Osteoblast (primary cell): ENCODE data around the gene PHF3. TPM values are rescaled to one million over a fixed set of nuclear protein-coding genes. Genes with fewer than 3 reads are reported as not detected.
"Not testable (repeated sequence)": the region's sequence is repeated elsewhere in the genome, so short reads cannot be mapped to it uniquely, and the experiment has no call there.

Experiments
- DNase-seq: peaks from one replicate; pipeline ENCODE4 v3.0.0; 2011; ENCODE audit warnings: low spot score, mixed read lengths; ENCODE audit not compliant: insufficient read length; ENCODE audit errors: missing footprints
- H2AFZ ChIP-seq: 2 replicates; pipeline ENCODE4 v1.6.0; 2011; ENCODE audit warnings: mild to moderate bottlenecking, low read length
- H3K27ac ChIP-seq: 2 replicates; pipeline ENCODE4 v1.5.1; 2011; ENCODE audit warnings: mild to moderate bottlenecking, low read depth, low read length, moderate library complexity
- H3K27me3 ChIP-seq: 2 replicates; pipeline ENCODE4 v1.6.0; 2012; ENCODE audit warnings: mild to moderate bottlenecking, control low read depth, inconsistent platforms, low read length, moderate library complexity; ENCODE audit not compliant: insufficient read depth
- H3K36me3 ChIP-seq: 2 replicates; pipeline ENCODE4 v1.5.1; 2011; ENCODE audit warnings: mild to moderate bottlenecking, low read length, control low read depth, moderate library complexity; ENCODE audit not compliant: insufficient read depth
- H3K4me1 ChIP-seq: 2 replicates; pipeline ENCODE4 v1.5.1; 2011; ENCODE audit warnings: mild to moderate bottlenecking, low read length, control low read depth, moderate library complexity; ENCODE audit not compliant: insufficient read depth
- H3K4me2 ChIP-seq: 2 replicates; pipeline ENCODE4 v1.6.0; 2011; ENCODE audit warnings: mild to moderate bottlenecking, low read length; ENCODE audit not compliant: insufficient read depth
- H3K4me3 ChIP-seq: fragments of 200-600 bp; sonication (generic); 3 replicates; pipeline ENCODE4 v1.5.1; 2012; ENCODE audit warnings: mild to moderate bottlenecking, low read length, inconsistent platforms; ENCODE audit not compliant: insufficient read depth
- H3K79me2 ChIP-seq: 2 replicates; pipeline ENCODE4 v1.6.0; 2012; ENCODE audit warnings: mild to moderate bottlenecking, low read length, control low read depth, inconsistent platforms; ENCODE audit not compliant: insufficient read depth
- H3K9me3 ChIP-seq: 2 replicates; pipeline ENCODE4 v1.5.1; 2011; ENCODE audit warnings: low read depth, low read length, control low read depth
- H4K20me1 ChIP-seq: 2 replicates; pipeline ENCODE4 v1.6.0; 2012; ENCODE audit warnings: mild to moderate bottlenecking, low read length, control low read depth; ENCODE audit not compliant: insufficient read depth
- CTCF ChIP-seq: IDR thresholded peaks from 2 replicates; pipeline ENCODE4 v1.5.1; 2011; ENCODE audit warnings: mild to moderate bottlenecking, low read depth, low read length, moderate library complexity; ENCODE audit errors: extremely low read depth
- total RNA-seq: library from RNA; depleted of rRNA; stranded (reverse); fragments of >200 nt; gene quantifications from 2 replicates; pipeline ENCODE4 v1.2.3, GENCODE V29; 2012

Gene PHF3
- total RNA-seq, 1 donor = 76.7 TPM

GRCh38 chr6:63744810-63745209 lies 109.2 kb downstream of the PHF3 start:
- Histone ChIP-seq H4K20me1 (no peaks in the 10 kb centered on the region), H3K27me3 (peaks cover 4% of the 10 kb centered on the region), H3K27ac (no peak overlapping the region), H2AFZ (no peak overlapping the region), H3K4me3 (no peak overlapping the region), H3K4me2 (no peak overlapping the region), H3K36me3 (no peaks in the 10 kb centered on the region), H3K4me1 (peaks cover 6% of the 10 kb centered on the region), H3K9me3 (no peaks in the 10 kb centered on the region), H3K79me2 (no peaks in the 10 kb centered on the region)
- TF ChIP-seq CTCF = no peak
- no peak for DNase-seq

- no peak overlapping the region for H3K27ac ChIP-seq
- no peaks in the 10 kb centered on the region for H3K9me3 ChIP-seq
- H3K36me3 ChIP-seq = no peaks in the 10 kb centered on the region
- no peaks in the 10 kb centered on the region for H4K20me1 ChIP-seq
- no peak overlapping the region for H3K4me3 ChIP-seq
- H3K79me2 ChIP-seq = no peaks in the 10 kb centered on the region
- no peak overlapping the region for H2AFZ ChIP-seq
- H3K4me2 ChIP-seq = no peak overlapping the region
- no peak for TF ChIP-seq CTCF
- H3K4me1 ChIP-seq = peaks cover 2% of the 10 kb centered on the region
- peaks cover 4% of the 10 kb centered on the region for H3K27me3 ChIP-seq
- DNase-seq = no peak
Measured at GRCh38 chr6:63745784-63746183, 110.2 kb downstream of the PHF3 start.

- Histone ChIP-seq H3K36me3 (no peaks in the 10 kb centered on the region), H3K4me3 (no peak overlapping the region), H3K27me3 (no peaks in the 10 kb centered on the region), H3K4me1 (no peaks in the 10 kb centered on the region), H3K9me3 (no peaks in the 10 kb centered on the region), H2AFZ (no peak overlapping the region), H4K20me1 (no peaks in the 10 kb centered on the region), H3K4me2 (no peak overlapping the region), H3K79me2 (no peaks in the 10 kb centered on the region), H3K27ac (no peak overlapping the region)
- no peak for DNase-seq
- TF ChIP-seq CTCF = no peak
Measured at GRCh38 chr6:63750400-63750799, 114.8 kb downstream of the PHF3 start.

GRCh38 chr6:63757275-63757674 lies 121.7 kb downstream of the PHF3 start:
- not testable (repeated sequence) for H3K4me1 ChIP-seq

More at GRCh38 chr6:63757275-63757674, 121.7 kb downstream of the PHF3 start:
- H3K4me2 ChIP-seq, H3K27me3 ChIP-seq, H3K4me3 ChIP-seq, H3K36me3 ChIP-seq, H3K79me2 ChIP-seq, DNase-seq, H3K9me3 ChIP-seq, H3K27ac ChIP-seq, H2AFZ ChIP-seq, H4K20me1 ChIP-seq: not testable (repeated sequence)
